Smooth muscle cell (in vitro differentiated cells): ENCODE data around the gene PDE11A. TPM values are rescaled to one million over a fixed set of nuclear protein-coding genes. Genes with fewer than 3 reads are reported as not detected.

ENCODE experiments used
- DNase-seq: peaks from one replicate; lab custom pipeline; 2025; ENCODE audit not compliant: unreplicated experiment; lab: John Stamatoyannopoulos, UW
- H2AFZ ChIP-seq: fragments of 200-600 bp; sonication (generic); 2 replicates; pipeline ENCODE4 v1.6.0; 2016; ENCODE audit warnings: antibody characterized with exemption, low read depth, mild to moderate bottlenecking
- H3F3A ChIP-seq: fragments of 200-600 bp; sonication (generic); 2 replicates; pipeline ENCODE4 v1.6.0; 2017; ENCODE audit warnings: antibody characterized with exemption, low read depth
- H3K27ac ChIP-seq: fragments of 200-600 bp; sonication (generic); 2 replicates; pipeline ENCODE4 v1.5.1; 2016; ENCODE audit warnings: low read depth, mild to moderate bottlenecking
- H3K27me3 ChIP-seq: fragments of 200-600 bp; sonication (generic); 2 replicates; pipeline ENCODE4 v1.6.1; 2016; ENCODE audit warnings: low read depth, mild to moderate bottlenecking
- H3K36me3 ChIP-seq: fragments of 200-600 bp; sonication (generic); 2 replicates; pipeline ENCODE4 v1.5.1; 2016; ENCODE audit warnings: low read depth
- H3K4me1 ChIP-seq: fragments of 200-600 bp; sonication (generic); 2 replicates; pipeline ENCODE4 v1.5.1; 2016; ENCODE audit warnings: low read depth
- H3K4me2 ChIP-seq: fragments of 200-600 bp; sonication (generic); 2 replicates; pipeline ENCODE4 v1.6.0; 2016; ENCODE audit warnings: mild to moderate bottlenecking
- H3K4me3 ChIP-seq: fragments of 200-600 bp; sonication (generic); 2 replicates; pipeline ENCODE4 v1.5.1; 2016; ENCODE audit warnings: mild to moderate bottlenecking
- H3K79me2 ChIP-seq: fragments of 200-600 bp; sonication (generic); 2 replicates; pipeline ENCODE4 v1.6.0; 2016; ENCODE audit warnings: low read depth, mild to moderate bottlenecking
- H3K9ac ChIP-seq: fragments of 200-600 bp; sonication (generic); 2 replicates; pipeline ENCODE4 v1.6.0; 2016; ENCODE audit warnings: low read depth
- H3K9me3 ChIP-seq: fragments of 200-600 bp; sonication (generic); replicated peaks from 2 replicates; pipeline ENCODE4 v1.5.1; 2016; ENCODE audit warnings: low read depth
- H4K20me1 ChIP-seq: fragments of 200-600 bp; sonication (generic); 2 replicates; pipeline ENCODE4 v1.6.0; 2016; ENCODE audit warnings: low read depth
- CTCF ChIP-seq: fragments of 200-600 bp; sonication (generic); IDR thresholded peaks from 2 replicates; pipeline ENCODE4 v1.5.1; 2017; ENCODE audit warnings: borderline replicate concordance, mild to moderate bottlenecking, antibody characterized with exemption; ENCODE audit not compliant: insufficient read depth, poor library complexity, severe bottlenecking
- WGBS: methylation state at CpG from one replicate; pipeline ENCODE4 v1.1.7; 2016; ENCODE audit warnings: low lambda C conversion rate; 5-methylcytosine and 5-hydroxymethylcytosine counted together
- polyA plus RNA-seq: library from polyadenylated mRNA; unstranded; fragments of >200 nt; fragmentation: Nextera tagmentation; extraction: Ambion mirVana; gene quantifications from 2 replicates; pipeline ENCODE4 v1.2.1, GENCODE V29; 2016
- total RNA-seq: library from RNA; depleted of rRNA; stranded (reverse); fragments of >200 nt; gene quantifications from 2 replicates; pipeline ENCODE4 v1.2.3, GENCODE V29; 2014

The PDE11A gene
- total and polyA plus RNA-seq, 2 experiments from 2014 or later, result under 0.01 TPM; not detected in 1

GRCh38 chr2:177712462-177712861, 360.1 kb downstream of the PDE11A start:
- Histone ChIP-seq H3F3A (no peaks in the 10 kb centered on the region), H3K36me3 (no peaks in the 10 kb centered on the region), H3K9ac (no peak overlapping the region), H3K4me3 (no peak overlapping the region), H2AFZ (no peak overlapping the region), H3K4me1 (no peaks in the 10 kb centered on the region), H3K27me3 (peaks cover 4% of the 10 kb centered on the region), H3K27ac (no peak overlapping the region), H3K9me3 (no peaks in the 10 kb centered on the region), H4K20me1 (no peaks in the 10 kb centered on the region), H3K4me2 (no peak overlapping the region), H3K79me2 (no peaks in the 10 kb centered on the region)
- DNase-seq, result no peak
- WGBS, result 93% methylated on average over 1 of the region's 1 CpG
- no peak for TF ChIP-seq CTCF

- DNase-seq, result no peak
- Histone ChIP-seq H3K27ac (no peak overlapping the region), H4K20me1 (no peaks in the 10 kb centered on the region), H3F3A (no peaks in the 10 kb centered on the region), H3K9ac (no peak overlapping the region), H3K9me3 (no peaks in the 10 kb centered on the region), H3K4me2 (no peak overlapping the region), H3K36me3 (no peaks in the 10 kb centered on the region), H3K79me2 (no peaks in the 10 kb centered on the region), H2AFZ (no peak overlapping the region), H3K27me3 (peaks cover 7% of the 10 kb centered on the region), H3K4me1 (no peaks in the 10 kb centered on the region), H3K4me3 (no peak overlapping the region)
- no peak for TF ChIP-seq CTCF
- WGBS, result 85% methylated on average over 9 of the region's 9 CpGs
These were observed 360.9 kb downstream of the PDE11A start for GRCh38 chr2:177711483-177712265.

GRCh38 chr2:177710889-177711288, 361.7 kb downstream of the PDE11A start:
- Histone ChIP-seq H3K4me3 (no peak overlapping the region), H2AFZ (no peak overlapping the region), H3K4me2 (no peak overlapping the region), H3K4me1 (no peaks in the 10 kb centered on the region), H3K27me3 (peaks cover 9% of the 10 kb centered on the region), H3K9me3 (no peaks in the 10 kb centered on the region), H3K9ac (no peak overlapping the region), H3K79me2 (no peaks in the 10 kb centered on the region), H3K27ac (no peak overlapping the region), H3K36me3 (no peaks in the 10 kb centered on the region), H4K20me1 (no peaks in the 10 kb centered on the region), H3F3A (no peaks in the 10 kb centered on the region)
- no peak for TF ChIP-seq CTCF
- DNase-seq, result no peak
- 90% methylated on average over 2 of the region's 2 CpGs for WGBS

- Histone ChIP-seq H3K9me3 (no peaks in the 10 kb centered on the region), H3K79me2 (no peaks in the 10 kb centered on the region), H4K20me1 (no peaks in the 10 kb centered on the region), H3K27ac (no peak overlapping the region), H3K4me2 (no peak overlapping the region), H3F3A (no peaks in the 10 kb centered on the region), H3K9ac (no peak overlapping the region), H3K4me3 (no peak overlapping the region), H3K36me3 (no peaks in the 10 kb centered on the region), H2AFZ (no peak overlapping the region), H3K27me3 (peaks cover 7% of the 10 kb centered on the region), H3K4me1 (no peaks in the 10 kb centered on the region)
- TF ChIP-seq CTCF, result no peak
- 74% methylated on average over 8 of the region's 8 CpGs for WGBS
- DNase-seq, result no peak
These were observed 362.6 kb downstream of the PDE11A start for GRCh38 chr2:177709986-177710401.
